Measurements from ENCODE around the gene CCDC124.
"Not testable (repeated sequence)": the region's sequence is repeated elsewhere in the genome, so short reads cannot be mapped to it uniquely, and the experiment has no call there.

CCDC124 gene

GRCh38 chr19:17986569-17986968, 53.8 kb downstream of the CCDC124 start:
- not testable (repeated sequence) for DNase-seq (ENCODE audit: low spot score)

GRCh38 chr19:17988161-17988560, 55.3 kb downstream of the CCDC124 start:
- no peak for DNase-seq (ENCODE audit: low spot score)

- no peak for DNase-seq (ENCODE audit: low spot score)
These were observed 56.7 kb downstream of the CCDC124 start for GRCh38 chr19:17989425-17990094.

GRCh38 chr19:17993076-17993813, 60.4 kb downstream of the CCDC124 start:
- no peak for DNase-seq (ENCODE audit: low spot score)

Measured in CD4-positive, alpha-beta T cell treated with Interleukin-6 at 100 ng/mL for 8 hours (primary cell).